ENCODE data around the gene GOLGA7B. TPM values are rescaled to one million over a fixed set of nuclear protein-coding genes. Genes with fewer than 3 reads are reported as not detected.

Gene GOLGA7B
- total RNA-seq, 1 donor from 2014 or later: 0.12 TPM

GRCh38 chr10:97852840-97853405, 3.3 kb downstream of the GOLGA7B start:
- no peak for DNase-seq (ENCODE audit: low read depth)
- TF ChIP-seq CTCF (conservative IDR thresholded peaks at IDR 0.05; ENCODE audit: low read depth, low read length): no peak
- no peak overlapping the region for H3K4me3 ChIP-seq (ENCODE audit: low read depth, low read length)

GRCh38 chr10:97854743-97855142, 5.1 kb downstream of the GOLGA7B start:
- DNase-seq (ENCODE audit: low read depth): no peak
- H3K4me3 ChIP-seq (ENCODE audit: low read depth, low read length): no peak overlapping the region
- no peak for TF ChIP-seq CTCF (conservative IDR thresholded peaks at IDR 0.05; ENCODE audit: low read depth, low read length)

GRCh38 chr10:97858001-97858439, 8.4 kb downstream of the GOLGA7B start:
- no peak for TF ChIP-seq CTCF (conservative IDR thresholded peaks at IDR 0.05; ENCODE audit: low read depth, low read length)
- H3K4me3 ChIP-seq (ENCODE audit: low read depth, low read length): no peak overlapping the region
- DNase-seq (ENCODE audit: low read depth): no peak

- no peak for DNase-seq (ENCODE audit: low read depth)
- TF ChIP-seq CTCF (conservative IDR thresholded peaks at IDR 0.05; ENCODE audit: low read depth, low read length): no peak
- no peak overlapping the region for H3K4me3 ChIP-seq (ENCODE audit: low read depth, low read length)
Observed at GRCh38 chr10:97861097-97861750, 11.6 kb downstream of the GOLGA7B start.

- TF ChIP-seq CTCF (conservative IDR thresholded peaks at IDR 0.05; ENCODE audit: low read depth, low read length): no peak
- H3K4me3 ChIP-seq (ENCODE audit: low read depth, low read length): no peak overlapping the region
- no peak for DNase-seq (ENCODE audit: low read depth)
Observed at GRCh38 chr10:97861924-97862323, 12.3 kb downstream of the GOLGA7B start.

GRCh38 chr10:97863808-97864207, 14.2 kb downstream of the GOLGA7B start:
- H3K4me3 ChIP-seq (ENCODE audit: low read depth, low read length): no peak overlapping the region
- no peak for DNase-seq (ENCODE audit: low read depth)
- no peak for TF ChIP-seq CTCF (conservative IDR thresholded peaks at IDR 0.05; ENCODE audit: low read depth, low read length)

- TF ChIP-seq CTCF (conservative IDR thresholded peaks at IDR 0.05; ENCODE audit: low read depth, low read length): no peak
- H3K4me3 ChIP-seq (ENCODE audit: low read depth, low read length): no peak overlapping the region
- DNase-seq (ENCODE audit: low read depth): no peak
Observed at GRCh38 chr10:97865488-97865887, 15.8 kb downstream of the GOLGA7B start.

Data from epithelial cell of proximal tubule (primary cell).